Measurements from ENCODE around the gene C4B.
A peak's percentile ranks its signal among the peaks of the same experiment; 100 is the strongest.
"Not testable (repeated sequence)": the region's sequence is repeated elsewhere in the genome, so short reads cannot be mapped to it uniquely, and the experiment has no call there.

The C4B gene

GRCh38 chr6:32014547-32014946, at the start of gene C4B:
Gene C4B (plus strand): TSS chr6:32014795. CDS start chr6:32014846, 51 bp downstream.
- DNase-seq (ENCODE audit: low spot score), result not testable (repeated sequence)

- no peak for DNase-seq (ENCODE audit: low spot score)
Measured at GRCh38 chr6:31965700-31966099, 48.9 kb upstream of the C4B start.

GRCh38 chr6:31966506-31966905, 48.1 kb upstream of the C4B start:
- no peak for DNase-seq (ENCODE audit: low spot score)

- DNase-seq (ENCODE audit: low spot score), result no peak
Measured at GRCh38 chr6:31966997-31967925, 47.3 kb upstream of the C4B start.

- no peak for DNase-seq (ENCODE audit: low spot score)
Measured at GRCh38 chr6:31967926-31968320, 46.7 kb upstream of the C4B start.

- no peak for DNase-seq (ENCODE audit: low spot score)
Measured at GRCh38 chr6:31968326-31968725, 46.3 kb upstream of the C4B start.

GRCh38 chr6:31968791-31969711, 45.5 kb upstream of the C4B start:
- no peak for DNase-seq (ENCODE audit: low spot score)

- no peak for DNase-seq (ENCODE audit: low spot score)
Measured at GRCh38 chr6:31969712-31970603, 44.6 kb upstream of the C4B start.

GRCh38 chr6:31970604-31971271, 43.9 kb upstream of the C4B start:
- DNase-seq (ENCODE audit: low spot score), result no peak

- no peak for DNase-seq (ENCODE audit: low spot score)
Measured at GRCh38 chr6:31971279-31971992, 43.2 kb upstream of the C4B start.

- DNase-seq (ENCODE audit: low spot score), result peak; percentile 96
Measured at GRCh38 chr6:31971993-31972708, 42.4 kb upstream of the C4B start, which contains the start of gene DXO. Gene DXO (minus strand): TSS chr6:31972138. CDS start chr6:31971675, 463 bp downstream.

DNA sequence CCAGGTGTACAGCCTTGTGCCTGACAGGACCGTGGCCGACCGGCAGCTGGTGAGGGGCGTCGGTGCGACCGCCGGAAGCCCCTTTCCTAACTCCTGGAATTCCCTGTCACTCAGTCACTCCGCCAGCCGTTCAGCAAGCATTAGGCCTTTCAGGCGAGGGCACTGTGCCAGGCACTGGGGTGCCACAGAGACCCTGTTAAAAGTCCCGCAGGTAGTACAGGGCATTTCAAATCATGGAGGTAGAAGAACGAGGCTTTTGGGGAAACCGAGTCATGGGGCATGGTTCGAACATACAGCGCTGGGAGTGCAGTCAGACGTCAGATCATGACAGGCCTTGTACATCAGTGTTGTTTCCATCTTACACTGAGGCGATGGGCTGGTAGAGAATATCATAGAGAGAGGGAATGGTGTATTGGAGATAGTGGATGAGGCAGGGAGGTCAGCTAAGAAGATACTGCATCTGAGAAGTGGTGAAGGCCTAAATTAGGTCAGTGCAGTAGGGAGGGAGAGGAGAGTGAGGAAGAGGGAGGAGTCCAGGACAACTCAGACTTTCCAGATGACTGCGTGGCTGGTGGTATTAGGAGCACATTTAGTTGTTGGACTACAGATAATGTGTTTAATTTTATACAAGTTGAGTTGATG, 41.8 kb upstream of the C4B start:
- DNase-seq (ENCODE audit: low spot score), result no peak

GRCh38 chr6:31976065-31976464, 38.5 kb upstream of the C4B start:
- DNase-seq (ENCODE audit: low spot score), result not testable (repeated sequence)

DNA sequence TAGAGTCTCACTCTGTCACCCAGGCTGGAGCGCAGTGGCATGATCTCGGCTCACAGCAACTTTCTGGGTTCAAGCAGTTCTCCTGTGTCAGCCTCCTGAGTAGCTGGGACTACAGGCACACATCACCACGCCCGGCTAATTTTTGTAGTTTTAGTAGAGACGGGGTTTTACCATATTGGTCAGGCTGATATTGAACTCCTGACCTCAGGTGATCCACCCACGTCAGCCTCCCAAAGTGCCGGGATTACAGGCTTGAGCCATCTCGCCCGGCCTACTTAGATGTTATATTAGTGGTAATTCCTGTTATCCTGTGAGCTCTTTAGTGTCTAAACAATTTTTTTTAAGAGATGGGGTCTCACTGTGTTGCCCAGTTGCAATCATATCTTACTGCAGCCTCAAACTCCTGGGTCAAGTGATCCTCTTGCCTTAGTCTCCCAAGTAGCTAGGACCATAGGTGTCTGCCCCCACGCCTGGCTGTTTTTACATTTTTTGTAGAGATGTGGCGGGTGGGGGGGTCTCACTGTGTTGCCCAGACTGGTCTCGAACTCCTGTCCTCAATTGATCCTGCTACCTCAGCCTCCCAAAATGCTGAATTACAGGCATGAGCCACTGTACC, 36.7 kb upstream of the C4B start:
- no peak for DNase-seq (ENCODE audit: low spot score)

DNA sequence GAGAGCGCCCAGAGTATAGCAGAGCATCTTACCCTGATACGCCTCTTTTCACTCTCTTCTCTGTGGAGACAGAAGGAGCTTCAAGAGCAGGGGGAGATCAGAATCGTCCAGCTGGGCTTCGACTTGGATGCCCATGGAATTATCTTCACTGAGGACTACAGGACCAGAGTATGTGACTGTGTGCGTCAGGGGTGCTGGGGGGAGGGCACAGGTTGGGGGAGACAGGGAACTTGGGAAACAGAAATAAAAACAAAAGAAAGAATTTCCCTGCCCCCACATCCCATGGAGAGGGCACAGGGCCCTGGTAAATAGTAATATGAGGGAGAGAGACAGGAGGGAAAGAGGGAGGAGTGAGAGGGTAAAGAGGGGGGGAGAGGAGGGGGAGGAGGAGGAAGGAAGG, 35.8 kb upstream of the C4B start:
- no peak for DNase-seq (ENCODE audit: low spot score)

DNA sequence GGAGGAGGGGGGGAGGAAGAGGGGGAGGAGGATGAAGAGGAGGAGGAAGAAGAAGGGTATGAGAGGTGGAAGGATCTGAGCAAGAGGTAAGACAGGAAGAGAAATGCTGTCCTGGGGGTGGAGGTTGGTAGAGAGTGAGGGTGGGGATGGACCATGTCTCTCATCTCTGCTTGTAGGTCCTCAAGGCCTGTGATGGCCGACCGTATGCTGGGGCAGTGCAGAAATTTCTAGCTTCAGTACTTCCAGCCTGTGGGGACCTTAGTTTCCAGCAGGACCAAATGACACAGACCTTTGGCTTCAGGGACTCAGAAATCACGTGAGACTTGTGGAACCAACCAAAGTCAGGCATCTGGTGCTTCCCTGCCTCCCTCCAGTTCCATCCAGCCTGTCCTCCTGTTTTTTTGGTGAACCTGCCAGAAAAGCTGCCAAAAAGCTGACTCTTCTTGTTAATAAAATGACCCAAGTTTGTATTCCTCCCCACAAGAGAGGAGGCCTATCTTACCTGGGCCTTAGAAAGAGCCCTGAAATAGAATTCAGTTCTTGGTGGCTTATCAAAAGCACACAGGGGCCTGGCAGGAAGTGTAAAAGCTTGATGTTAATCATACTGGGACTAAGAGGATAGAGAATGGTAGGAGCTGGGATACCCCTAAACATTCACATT, 35.2 kb upstream of the C4B start:
- no peak for DNase-seq (ENCODE audit: low spot score)

- not testable (repeated sequence) for DNase-seq (ENCODE audit: low spot score)
Measured at GRCh38 chr6:31980195-31980876, 34.3 kb upstream of the C4B start.

- not testable (repeated sequence) for DNase-seq (ENCODE audit: low spot score)
Measured at GRCh38 chr6:31980998-31981397, 33.6 kb upstream of the C4B start.

Measured in globus pallidus (tissue), 1 donor.